ENCODE data around the gene SECTM1. TPM values are rescaled to one million over a fixed set of nuclear protein-coding genes. Genes with fewer than 3 reads are reported as not detected.
A peak's percentile ranks its signal among the peaks of the same experiment; 100 is the strongest.

Gene SECTM1
- total RNA-seq, 1 experiment from 2014 or later, result not detected

- H3K9me2 ChIP-seq (replicated peaks; ENCODE audit: insufficient read depth, low read length), result no peaks in the 10 kb centered on the region
- DNase-seq, result no peak
- no peaks in the 10 kb centered on the region for H3K9me3 ChIP-seq (ENCODE audit: low read length)
- H3K4me3 ChIP-seq (ENCODE audit: low read length), result no peak overlapping the region
- no peaks in the 10 kb centered on the region for H4K20me1 ChIP-seq (ENCODE audit: insufficient read depth, low read depth, low read length)
- H3K4me1 ChIP-seq (ENCODE audit: low read length), result peaks cover 6% of the 10 kb centered on the region
- no peak overlapping the region for H2AFZ ChIP-seq (ENCODE audit: low read length)
- no peaks in the 10 kb centered on the region for H3K36me3 ChIP-seq (ENCODE audit: insufficient read depth, low read length)
- no peaks in the 10 kb centered on the region for H3K27me3 ChIP-seq (ENCODE audit: low read length)
- no peak overlapping the region for H3K27ac ChIP-seq (ENCODE audit: low read length)
- H3K4me2 ChIP-seq (ENCODE audit: low read depth, low read length, poor library complexity, severe bottlenecking), result no peak overlapping the region
- H3K79me2 ChIP-seq (ENCODE audit: low read length), result no peaks in the 10 kb centered on the region
- no peak overlapping the region for H3K9ac ChIP-seq (ENCODE audit: low read length)
These were observed 54.7 kb downstream of the SECTM1 start for GRCh38 chr17:82278786-82279391.

- no peak overlapping the region for H3K9ac ChIP-seq (ENCODE audit: low read length)
- H3K36me3 ChIP-seq (ENCODE audit: insufficient read depth, low read length), result no peaks in the 10 kb centered on the region
- peaks cover under 1% of the 10 kb centered on the region; the same call in 1 of the 2 replicates for H3K79me2 ChIP-seq (ENCODE audit: low read length)
- no peaks in the 10 kb centered on the region for H4K20me1 ChIP-seq (ENCODE audit: insufficient read depth, low read depth, low read length)
- no peak overlapping the region for H3K27ac ChIP-seq (ENCODE audit: low read length)
- H2AFZ ChIP-seq (ENCODE audit: low read length), result no peak overlapping the region
- no peak overlapping the region for H3K4me2 ChIP-seq (ENCODE audit: low read depth, low read length, poor library complexity, severe bottlenecking)
- H3K27me3 ChIP-seq (ENCODE audit: low read length), result no peaks in the 10 kb centered on the region
- H3K9me3 ChIP-seq (ENCODE audit: low read length), result no peaks in the 10 kb centered on the region
- no peak overlapping the region for H3K4me3 ChIP-seq (ENCODE audit: low read length)
- no peak for DNase-seq
- H3K4me1 ChIP-seq (ENCODE audit: low read length), result peaks cover 8% of the 10 kb centered on the region
- H3K9me2 ChIP-seq (replicated peaks; ENCODE audit: insufficient read depth, low read length), result no peaks in the 10 kb centered on the region
These were observed 55.3 kb downstream of the SECTM1 start for GRCh38 chr17:82278308-82278707.

- Histone ChIP-seq H3K27ac (ENCODE audit: low read length) (no peak overlapping the region), H3K27me3 (ENCODE audit: low read length) (no peaks in the 10 kb centered on the region), H3K4me2 (ENCODE audit: low read depth, low read length, poor library complexity, severe bottlenecking) (no peak overlapping the region), H3K9ac (ENCODE audit: low read length) (no peak overlapping the region), H3K4me1 (ENCODE audit: low read length) (peaks cover 4% of the 10 kb centered on the region), H3K79me2 (ENCODE audit: low read length) (peaks cover 5% of the 10 kb centered on the region), H4K20me1 (ENCODE audit: insufficient read depth, low read depth, low read length) (no peaks in the 10 kb centered on the region), H3K9me3 (ENCODE audit: low read length) (no peaks in the 10 kb centered on the region), H3K36me3 (ENCODE audit: insufficient read depth, low read length) (no peaks in the 10 kb centered on the region), H3K4me3 (ENCODE audit: low read length) (no peak overlapping the region), H3K9me2 (replicated peaks; ENCODE audit: insufficient read depth, low read length) (no peaks in the 10 kb centered on the region), H2AFZ (ENCODE audit: low read length) (no peak overlapping the region)
- DNase-seq, result no peak
These were observed 55.7 kb downstream of the SECTM1 start for GRCh38 chr17:82277851-82278250.

DNA sequence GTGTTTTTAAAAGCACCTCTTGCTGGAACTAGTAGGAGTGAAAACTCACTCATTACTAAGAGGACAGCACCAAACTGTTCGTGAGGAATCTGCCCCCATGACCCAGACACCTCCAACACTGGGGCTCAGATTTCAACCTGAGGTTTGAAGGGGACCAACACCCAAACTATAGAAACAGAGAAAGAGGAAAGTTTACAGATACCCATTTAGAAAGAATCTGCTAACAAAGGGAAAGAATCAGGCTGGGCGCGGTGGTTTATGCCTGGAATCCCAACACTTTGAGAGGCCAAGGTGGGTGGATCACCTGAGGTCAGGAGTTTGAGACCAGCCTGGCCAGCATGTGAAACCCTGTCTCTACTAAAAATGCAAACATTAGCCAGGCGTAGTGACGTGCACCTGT is 56.6 kb downstream of the SECTM1 start:
- Histone ChIP-seq H3K79me2 (ENCODE audit: low read length) (peaks cover 12% of the 10 kb centered on the region), H2AFZ (ENCODE audit: low read length) (no peak overlapping the region), H3K4me2 (ENCODE audit: low read depth, low read length, poor library complexity, severe bottlenecking) (no peak overlapping the region), H3K4me3 (ENCODE audit: low read length) (no peak overlapping the region), H3K27ac (ENCODE audit: low read length) (no peak overlapping the region), H3K4me1 (ENCODE audit: low read length) (peaks cover 10% of the 10 kb centered on the region), H3K27me3 (ENCODE audit: low read length) (no peaks in the 10 kb centered on the region), H3K9me2 (replicated peaks; ENCODE audit: insufficient read depth, low read length) (no peaks in the 10 kb centered on the region), H3K9ac (ENCODE audit: low read length) (no peak overlapping the region), H3K9me3 (ENCODE audit: low read length) (no peaks in the 10 kb centered on the region), H3K36me3 (ENCODE audit: insufficient read depth, low read length) (peaks cover 3% of the 10 kb centered on the region; the same call in 1 of the 2 replicates), H4K20me1 (ENCODE audit: insufficient read depth, low read depth, low read length) (peaks cover 7% of the 10 kb centered on the region)
- no peak for DNase-seq

DNA sequence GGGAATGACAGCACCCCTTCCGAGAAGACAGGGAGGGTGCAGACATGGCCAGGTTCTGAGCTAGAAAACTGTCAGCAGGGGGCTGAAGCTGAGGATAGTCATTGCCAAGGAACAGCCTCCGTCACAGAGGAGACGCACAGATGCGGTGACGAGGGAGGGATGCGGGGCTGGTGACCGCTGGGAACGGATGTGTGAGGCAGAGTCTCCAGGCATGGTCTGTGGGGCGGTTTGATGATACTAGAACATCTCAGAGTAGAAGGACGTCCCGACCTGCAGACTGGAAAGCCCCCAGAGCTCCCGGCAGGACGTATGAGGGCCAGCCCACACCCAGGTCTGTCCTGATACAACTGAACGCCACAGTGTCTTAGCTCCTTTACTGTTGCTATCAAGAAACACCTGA is 58.2 kb downstream of the SECTM1 start:
- no peaks in the 10 kb centered on the region for H3K9me2 ChIP-seq (replicated peaks; ENCODE audit: insufficient read depth, low read length)
- H3K79me2 ChIP-seq (ENCODE audit: low read length), result peaks cover 28% of the 10 kb centered on the region
- H3K4me1 ChIP-seq (ENCODE audit: low read length), result peaks cover 17% of the 10 kb centered on the region
- H3K9ac ChIP-seq (ENCODE audit: low read length), result no peak overlapping the region
- H3K36me3 ChIP-seq (ENCODE audit: insufficient read depth, low read length), result peaks cover 15% of the 10 kb centered on the region; the same call in 1 of the 2 replicates
- H3K4me3 ChIP-seq (ENCODE audit: low read length), result no peak overlapping the region
- no peaks in the 10 kb centered on the region for H3K9me3 ChIP-seq (ENCODE audit: low read length)
- peaks cover 23% of the 10 kb centered on the region for H4K20me1 ChIP-seq (ENCODE audit: insufficient read depth, low read depth, low read length)
- no peak overlapping the region for H3K27ac ChIP-seq (ENCODE audit: low read length)
- H3K4me2 ChIP-seq (ENCODE audit: low read depth, low read length, poor library complexity, severe bottlenecking), result no peak overlapping the region
- no peaks in the 10 kb centered on the region for H3K27me3 ChIP-seq (ENCODE audit: low read length)
- no peak for DNase-seq
- no peak overlapping the region for H2AFZ ChIP-seq (ENCODE audit: low read length)

DNA sequence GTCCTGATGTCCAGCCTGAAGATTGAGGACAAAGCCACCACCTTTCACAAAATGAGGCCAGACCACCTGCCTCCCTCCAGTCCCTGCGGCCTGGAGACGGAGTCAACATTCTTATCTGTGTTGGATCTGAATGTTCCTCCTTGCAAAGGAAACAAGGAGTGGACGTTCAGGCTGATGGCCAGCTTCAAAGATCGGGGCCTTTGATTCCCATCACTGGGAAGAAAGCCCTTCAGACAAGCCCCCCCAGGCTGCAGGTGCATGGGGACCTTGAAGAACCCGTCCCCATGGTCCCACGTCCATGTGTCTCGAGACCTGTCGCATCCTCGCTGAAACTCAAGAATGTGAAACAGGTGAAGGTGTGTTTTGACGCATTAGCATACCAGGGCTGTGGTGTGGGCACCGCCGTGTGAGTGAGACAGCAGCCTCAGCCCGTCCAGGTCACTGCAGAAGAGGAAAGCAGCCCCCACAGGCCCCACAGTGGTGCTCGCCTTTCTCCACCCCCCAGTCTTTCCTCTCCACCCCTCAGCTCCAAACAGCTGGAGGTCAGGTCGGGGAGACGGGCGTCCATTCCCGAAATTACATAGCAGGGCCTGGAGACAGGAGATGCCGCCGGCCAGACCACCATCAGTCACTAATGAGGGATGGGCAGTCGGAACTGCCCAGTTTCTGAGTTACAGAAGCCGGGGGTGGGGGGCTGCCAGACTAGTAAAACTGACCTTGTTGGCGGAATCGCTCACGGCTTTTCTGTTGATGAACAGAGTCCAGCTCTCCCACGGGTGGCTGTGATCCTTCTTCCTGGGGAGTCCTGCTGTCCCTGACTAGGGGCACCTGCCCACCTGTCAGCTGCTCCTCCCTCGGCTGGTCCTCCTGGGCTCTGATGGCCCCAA is 59.2 kb downstream of the SECTM1 start:
- Histone ChIP-seq H3K79me2 (ENCODE audit: low read length) (peaks cover 38% of the 10 kb centered on the region), H3K9me2 (replicated peaks; ENCODE audit: insufficient read depth, low read length) (no peaks in the 10 kb centered on the region), H3K4me2 (ENCODE audit: low read depth, low read length, poor library complexity, severe bottlenecking) (peak overlapping the region; percentile 76), H3K9me3 (ENCODE audit: low read length) (no peaks in the 10 kb centered on the region), H3K36me3 (ENCODE audit: insufficient read depth, low read length) (peaks cover 15% of the 10 kb centered on the region; the same call in 1 of the 2 replicates), H4K20me1 (ENCODE audit: insufficient read depth, low read depth, low read length) (peaks cover 32% of the 10 kb centered on the region), H2AFZ (ENCODE audit: low read length) (no peak overlapping the region), H3K9ac (ENCODE audit: low read length) (peak overlapping the region; percentile 99), H3K27me3 (ENCODE audit: low read length) (no peaks in the 10 kb centered on the region), H3K4me1 (ENCODE audit: low read length) (peaks cover 17% of the 10 kb centered on the region), H3K27ac (ENCODE audit: low read length) (no peak overlapping the region), H3K4me3 (ENCODE audit: low read length) (peak overlapping the region; percentile 77; the same call in 1 of the 2 replicates)
- no peak for DNase-seq

GRCh38 chr17:82273327-82274133 is 60.0 kb downstream of the SECTM1 start, which contains the start of gene CSNK1D:
Gene CSNK1D, minus strand, starts transcription at chr17:82273700. Its CDS starts 319 bp downstream, at chr17:82273381.
- Histone ChIP-seq H3K9me3 (ENCODE audit: low read length) (no peaks in the 10 kb centered on the region), H2AFZ (ENCODE audit: low read length) (peak within 1 kb of the TSS; percentile 88; the same call in 1 of the 2 replicates), H3K27ac (ENCODE audit: low read length) (peak within 1 kb of the TSS; percentile 80), H3K27me3 (ENCODE audit: low read length) (no peaks in the 10 kb centered on the region), H3K4me3 (ENCODE audit: low read length) (peak within 1 kb of the TSS; percentile 77), H3K9me2 (replicated peaks; ENCODE audit: insufficient read depth, low read length) (no peaks in the 10 kb centered on the region), H3K9ac (ENCODE audit: low read length) (peak within 1 kb of the TSS; percentile 99), H4K20me1 (ENCODE audit: insufficient read depth, low read depth, low read length) (peaks cover 40% of the 10 kb centered on the region), H3K36me3 (ENCODE audit: insufficient read depth, low read length) (peaks cover 15% of the 10 kb centered on the region; the same call in 1 of the 2 replicates), H3K79me2 (ENCODE audit: low read length) (peaks cover 46% of the 10 kb centered on the region), H3K4me2 (ENCODE audit: low read depth, low read length, poor library complexity, severe bottlenecking) (peak within 1 kb of the TSS; percentile 81), H3K4me1 (ENCODE audit: low read length) (peaks cover 17% of the 10 kb centered on the region)
- peak; percentile 95 for DNase-seq

All from Karpas-422 (cell line).